HG03060 (cell line): ENCODE measurements around the gene CISD3.

Experiments used
- ATAC-seq: cut with Tn5 transposase; IDR thresholded peaks from one replicate; pipeline ENCODE4 v1.9.1; 2021; ENCODE audit warnings: low read depth, moderate number of reproducible peaks; ENCODE audit not compliant: unreplicated experiment

Gene CISD3, protein sequence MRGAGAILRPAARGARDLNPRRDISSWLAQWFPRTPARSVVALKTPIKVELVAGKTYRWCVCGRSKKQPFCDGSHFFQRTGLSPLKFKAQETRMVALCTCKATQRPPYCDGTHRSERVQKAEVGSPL

GRCh38 chr17:38729886-38730525 is at the start of gene CISD3:
CISD3 (plus strand) TSS chr17:38730341; CDS start chr17:38730359, 18 bp downstream.
- ATAC-seq = no peak

DNA sequence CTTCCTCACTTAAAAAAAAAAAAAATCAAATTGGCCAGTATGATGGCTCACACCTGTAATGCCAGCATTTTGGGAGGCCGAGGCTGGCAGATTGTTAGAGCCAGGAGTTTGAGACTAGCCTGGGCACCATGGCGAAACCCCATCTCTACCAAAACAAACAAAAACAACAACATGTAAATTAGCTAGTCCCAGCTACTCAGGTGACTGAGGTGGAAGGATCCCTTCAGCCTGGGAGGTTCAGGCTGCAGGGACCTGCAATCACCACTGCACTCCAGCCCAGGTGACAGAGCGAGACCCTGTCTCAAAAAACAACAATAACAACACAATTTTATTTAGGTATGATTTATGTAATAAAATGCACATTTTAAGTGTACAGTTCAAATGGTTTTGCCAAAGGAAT is 49.0 kb upstream of the CISD3 start:
- no peak for ATAC-seq

DNA sequence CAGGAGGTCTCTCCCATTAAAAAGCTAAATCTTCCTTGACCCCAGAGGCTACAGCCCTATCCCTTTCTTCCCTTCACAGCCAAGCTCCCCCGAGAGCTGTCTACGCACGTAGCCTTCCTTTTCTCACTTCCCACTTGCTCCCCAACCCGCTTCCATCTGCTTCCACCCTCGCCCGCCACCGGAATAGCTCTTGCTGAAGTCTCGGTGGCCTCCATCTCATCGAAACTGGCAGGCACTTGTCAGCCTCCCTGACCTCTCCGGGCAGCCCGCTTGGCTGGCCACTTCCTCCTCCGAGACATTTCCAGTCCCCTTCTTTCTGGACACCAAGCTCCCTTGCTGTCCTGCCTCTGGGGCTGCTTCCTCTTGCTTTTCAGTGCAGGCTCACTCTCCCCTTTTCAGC is 44.6 kb upstream of the CISD3 start:
- ATAC-seq = no peak

GRCh38 chr17:38687286-38687685 is 42.9 kb upstream of the CISD3 start:
- ATAC-seq = no peak

DNA sequence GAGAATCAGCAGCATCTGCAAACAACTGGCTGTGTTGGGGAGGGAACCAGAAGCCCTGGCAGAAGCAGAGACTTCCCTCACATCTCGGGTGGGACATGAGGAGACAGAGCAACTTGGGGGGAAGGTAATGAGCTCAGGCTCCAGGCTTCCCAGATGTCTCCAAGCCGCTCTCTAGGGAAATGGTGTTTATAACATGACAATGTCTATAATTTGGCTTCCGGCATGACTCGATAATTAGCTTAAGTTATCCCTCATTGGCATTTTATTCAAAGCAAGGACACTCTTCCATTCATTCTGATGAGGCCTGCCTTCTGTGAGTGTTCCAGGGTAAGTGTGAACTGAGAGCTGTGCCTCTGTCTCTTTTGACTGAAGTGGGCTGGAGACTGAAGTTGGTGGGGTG is 39.8 kb upstream of the CISD3 start:
- no peak for ATAC-seq

DNA sequence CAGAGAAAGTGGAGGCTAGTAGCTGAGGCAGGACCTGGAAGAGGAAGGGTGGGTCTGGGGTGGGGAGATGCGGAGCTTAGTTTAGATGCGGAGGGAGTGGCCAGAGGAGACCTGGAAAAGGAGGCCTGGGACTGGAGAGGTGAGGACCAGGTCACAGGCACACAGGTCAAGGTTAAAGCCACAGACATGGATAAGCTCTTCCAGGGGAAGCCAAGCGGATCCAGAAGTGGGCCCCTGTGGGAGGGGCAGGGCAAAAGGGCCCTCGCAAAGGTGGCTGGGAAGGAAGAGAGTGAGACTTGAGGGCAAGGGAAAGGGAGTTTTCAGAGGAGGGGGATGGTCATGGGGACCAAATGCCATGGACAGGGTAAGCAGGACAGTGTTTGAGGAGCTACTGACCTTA is 39.0 kb upstream of the CISD3 start:
- ATAC-seq = no peak

DNA sequence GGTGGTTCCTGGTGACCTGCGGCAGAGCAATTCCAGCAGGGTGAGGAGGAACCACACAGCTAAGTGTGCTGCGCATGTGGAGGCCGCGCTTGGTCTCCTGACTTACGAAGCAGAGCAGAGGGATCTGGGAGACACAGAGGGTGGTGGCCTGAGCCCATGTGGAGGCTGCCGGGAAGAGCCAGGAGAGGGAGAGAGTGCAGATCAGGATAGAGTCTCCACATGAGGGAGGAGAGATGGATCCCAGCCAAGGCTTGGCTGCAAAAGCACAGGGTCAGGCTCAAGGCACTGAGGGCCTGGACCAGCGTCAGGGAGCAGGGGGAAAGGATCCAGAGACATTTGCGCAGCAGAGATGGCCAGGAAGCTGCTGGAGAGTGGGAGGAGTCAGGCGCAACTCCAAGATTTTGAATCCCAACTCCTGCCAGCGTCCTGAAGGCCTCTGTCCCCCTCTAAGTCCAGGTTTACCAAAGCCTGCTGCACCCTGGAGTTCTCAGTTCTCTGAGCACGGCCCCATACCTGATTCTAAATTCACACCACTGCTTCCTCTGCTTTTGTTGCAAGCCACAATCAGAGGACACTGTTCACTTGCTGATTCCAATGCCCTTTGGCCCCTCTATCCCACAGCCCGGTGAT is 36.3 kb upstream of the CISD3 start:
- ATAC-seq = no peak

DNA sequence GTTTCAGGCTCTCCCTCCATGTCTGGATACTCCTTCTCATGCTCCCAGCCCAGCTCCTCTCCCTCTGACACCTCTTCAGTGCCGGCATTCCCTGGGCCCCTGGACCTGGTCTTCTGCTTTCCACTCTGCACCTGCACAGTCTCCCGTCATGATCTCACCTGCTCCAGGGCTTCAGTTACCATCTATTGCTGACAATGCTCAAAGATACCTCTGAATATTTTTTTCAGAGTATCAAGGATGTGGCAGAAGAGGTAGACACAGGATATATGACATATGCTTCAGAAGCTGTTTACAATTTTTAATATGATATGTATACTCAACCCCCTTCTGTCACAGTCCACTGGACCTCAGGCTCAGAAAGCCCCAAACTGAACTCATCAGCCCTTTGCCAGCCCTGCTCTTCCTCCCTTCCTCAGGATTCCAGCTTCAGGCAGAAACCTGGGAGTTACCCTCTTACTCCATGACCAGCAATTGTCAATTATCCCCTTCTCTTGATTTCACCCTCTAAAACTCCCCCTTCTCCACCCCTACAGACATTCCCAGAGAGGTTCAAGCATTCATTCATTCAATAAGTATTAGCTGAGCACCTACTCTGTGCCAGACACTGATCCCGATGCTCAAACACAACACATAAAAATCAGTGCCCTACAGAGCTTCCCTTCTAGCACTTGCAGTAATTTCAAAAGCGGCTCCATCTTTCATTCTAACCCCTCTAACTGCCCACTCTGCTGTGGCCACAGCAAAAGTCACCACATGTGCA is 32.9 kb upstream of the CISD3 start:
- no peak for ATAC-seq

GRCh38 chr17:38698760-38699159 is 31.4 kb upstream of the CISD3 start:
- ATAC-seq = no peak

- ATAC-seq = no peak
Measured at GRCh38 chr17:38701504-38702165, 28.5 kb upstream of the CISD3 start.

DNA sequence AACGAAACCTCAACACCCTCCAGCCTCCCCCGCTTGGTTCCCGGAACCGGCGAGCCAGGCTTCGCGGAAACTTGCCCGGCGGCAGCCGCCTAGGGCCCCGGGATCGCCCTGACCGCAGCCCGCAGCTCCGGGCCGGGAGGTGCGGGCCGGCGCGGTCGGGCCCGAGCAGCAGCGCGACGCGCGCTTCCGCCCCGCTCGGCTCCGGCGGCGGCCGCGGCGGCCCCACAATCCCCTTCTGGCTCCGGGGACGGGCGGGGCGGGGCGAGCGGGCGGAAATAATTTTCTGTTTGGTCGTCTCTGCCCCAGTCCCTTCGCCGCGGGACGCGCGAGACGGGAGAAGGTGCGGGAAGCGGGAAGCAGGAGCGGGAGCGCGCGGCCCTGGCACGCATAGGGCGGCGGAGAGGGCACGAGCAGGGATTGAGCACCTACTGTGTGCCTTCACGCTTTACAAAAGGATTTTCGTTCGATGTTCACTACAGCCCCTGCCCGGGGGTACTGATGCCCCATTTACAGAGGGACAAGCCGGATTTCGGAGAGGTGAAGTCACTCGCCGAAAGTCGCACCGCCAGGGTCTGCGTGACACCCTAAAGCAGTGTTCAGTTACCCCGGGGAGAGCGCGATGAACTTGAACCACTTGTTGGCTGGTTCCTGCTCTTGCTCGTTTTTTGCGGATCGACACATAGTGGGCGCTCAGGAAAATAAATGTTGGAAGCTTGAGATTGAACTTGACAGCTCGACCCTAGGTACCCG is 27.8 kb upstream of the CISD3 start:
- ATAC-seq = no peak

- ATAC-seq = no peak
Measured at GRCh38 chr17:38702916-38703741, 27.0 kb upstream of the CISD3 start.

DNA sequence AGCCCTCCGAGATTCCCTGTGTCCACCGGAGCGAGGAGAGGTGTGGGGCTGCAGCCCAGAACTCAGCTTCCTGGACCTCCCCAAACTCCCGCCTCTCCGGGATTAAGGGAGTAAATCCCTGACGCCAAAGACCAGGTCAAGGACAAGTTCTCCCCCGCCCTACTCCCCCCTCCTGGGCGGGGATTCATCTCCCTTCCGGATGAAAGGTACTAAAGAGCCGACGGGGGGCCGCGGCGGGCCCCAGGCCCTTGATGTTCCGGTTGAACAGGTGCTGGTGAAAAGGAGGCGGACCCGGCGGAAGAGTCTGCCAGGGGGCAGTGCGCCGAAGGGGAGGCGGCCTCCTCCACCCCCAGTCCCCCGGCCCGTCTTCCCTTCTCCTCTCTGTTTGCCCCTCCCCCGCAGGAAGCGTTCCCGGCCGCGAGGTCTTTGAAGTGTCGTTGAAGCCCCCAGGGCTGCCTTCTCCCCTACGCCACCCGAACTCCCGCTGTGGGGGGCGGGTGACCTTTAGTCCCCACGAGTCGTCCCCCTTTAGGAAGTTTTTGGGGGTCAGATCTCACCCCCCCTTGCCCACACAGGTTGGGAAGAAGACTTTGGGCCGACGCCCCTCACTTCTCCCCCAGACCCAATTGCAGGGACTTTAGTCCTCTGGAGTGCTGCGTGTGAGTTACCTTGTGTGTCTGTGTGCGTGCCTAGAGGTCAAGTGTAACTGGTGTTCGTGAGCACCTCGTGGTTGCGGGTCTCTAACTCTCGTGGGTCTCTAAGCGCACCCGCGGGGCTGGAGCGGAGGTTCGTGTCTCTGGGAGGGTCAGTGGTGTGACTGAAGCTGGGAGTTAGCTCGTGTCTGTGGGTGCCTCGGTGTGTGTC is 26.2 kb upstream of the CISD3 start:
- ATAC-seq = no peak

DNA sequence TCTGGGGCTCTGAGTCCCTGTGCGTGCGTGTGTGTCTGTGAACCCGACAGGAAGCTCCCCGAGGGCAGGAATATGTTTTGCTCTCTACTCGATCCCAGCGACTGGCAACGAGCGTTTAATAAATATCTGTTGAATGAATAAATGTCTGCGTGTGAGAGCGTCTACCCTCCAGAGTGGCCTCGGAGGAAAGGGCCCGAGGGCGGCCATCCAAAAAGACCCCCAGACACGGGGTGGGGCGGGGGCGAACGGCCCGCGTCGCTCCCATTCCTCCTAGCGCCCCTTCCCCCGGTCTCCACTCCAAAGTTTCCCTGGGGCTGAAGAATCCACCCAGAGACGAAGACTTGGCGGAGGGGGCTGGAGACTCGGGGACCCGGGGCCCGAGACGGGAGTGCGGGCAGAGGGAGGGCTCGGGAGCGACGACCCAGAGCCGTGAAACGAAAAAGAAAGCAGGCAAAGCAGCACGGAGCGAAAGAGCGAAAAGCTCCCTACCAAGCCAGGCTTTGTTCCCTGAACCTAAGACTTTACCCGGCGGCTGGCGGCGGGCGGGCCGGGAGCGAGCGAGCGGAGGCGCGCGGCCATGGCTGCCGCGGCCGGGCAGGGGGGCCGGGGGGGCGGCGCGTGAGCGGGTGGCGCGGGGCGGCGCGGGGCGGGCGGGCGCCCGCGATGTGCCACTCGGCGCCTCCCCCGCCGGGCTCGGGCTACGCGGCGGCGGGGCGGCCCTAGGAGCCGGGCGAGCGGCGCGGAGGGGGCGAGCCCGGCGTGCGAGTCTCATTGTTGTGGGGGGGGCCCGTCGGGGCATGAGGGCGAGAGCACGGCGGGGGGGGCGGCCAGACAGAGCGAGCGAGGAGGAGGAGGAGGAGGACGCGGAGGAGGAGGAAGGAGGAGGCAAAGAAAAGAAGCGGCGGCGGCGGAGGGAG is 25.3 kb upstream of the CISD3 start, which contains the start of gene MLLT6:
Gene MLLT6, plus strand, starts transcription at position 668 of the 917 bp plus-strand sequence. CDS start 360 bp downstream, outside the sequence.
- no peak for ATAC-seq

- ATAC-seq = no peak
Measured at GRCh38 chr17:38705523-38705802, 24.7 kb upstream of the CISD3 start.

- no peak for ATAC-seq
Measured at GRCh38 chr17:38705803-38706504, 24.2 kb upstream of the CISD3 start.
